Putamen (tissue), 1 donor: ENCODE data around the gene WDCP.
"Not testable (repeated sequence)": the region's sequence is repeated elsewhere in the genome, so short reads cannot be mapped to it uniquely, and the experiment has no call there.

Source experiments
- DNase-seq: peaks from one replicate; pipeline ENCODE4 v3.0.0-alpha.2; 2016; ENCODE audit warnings: low spot score

WDCP gene

DNA sequence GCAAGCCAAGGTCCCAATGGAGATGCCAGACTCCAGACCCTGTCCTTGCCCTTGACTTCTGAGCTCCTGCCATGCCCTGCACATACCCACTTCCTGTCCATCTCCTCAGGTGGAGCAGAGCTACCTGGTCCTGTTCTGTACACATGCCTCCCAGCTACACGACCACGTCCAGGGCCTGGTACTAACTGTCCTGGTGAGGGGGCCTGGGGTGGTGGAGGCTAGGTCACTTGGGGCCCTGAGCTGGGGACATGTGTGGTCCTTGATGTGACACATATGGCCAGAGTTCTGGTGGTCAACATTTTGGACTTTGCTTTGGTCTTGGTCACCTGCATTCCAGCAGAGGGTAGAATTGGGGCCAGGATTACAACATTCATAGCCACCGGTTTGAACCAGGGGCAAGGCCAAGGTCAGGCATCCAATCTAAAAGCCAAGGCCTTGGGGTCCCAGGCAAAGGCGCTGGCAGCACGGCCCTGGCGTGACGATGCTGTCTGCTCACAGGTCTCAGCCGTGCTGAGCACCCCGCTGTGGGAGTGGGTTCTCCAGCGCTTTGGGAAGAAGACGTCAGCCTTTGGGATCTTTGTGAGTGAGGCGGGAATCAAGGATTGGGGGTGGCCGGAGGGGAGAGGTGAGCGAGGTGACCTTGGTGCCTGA lies 24.7 kb downstream of the WDCP start:
- DNase-seq: no peak

- no peak for DNase-seq
Observed at GRCh38 chr2:24021122-24021998, 25.8 kb downstream of the WDCP start.

- no peak for DNase-seq
Observed at GRCh38 chr2:24020244-24020643, 26.9 kb downstream of the WDCP start.

- DNase-seq: no peak
Observed at GRCh38 chr2:24019729-24020128, 27.5 kb downstream of the WDCP start.

DNA sequence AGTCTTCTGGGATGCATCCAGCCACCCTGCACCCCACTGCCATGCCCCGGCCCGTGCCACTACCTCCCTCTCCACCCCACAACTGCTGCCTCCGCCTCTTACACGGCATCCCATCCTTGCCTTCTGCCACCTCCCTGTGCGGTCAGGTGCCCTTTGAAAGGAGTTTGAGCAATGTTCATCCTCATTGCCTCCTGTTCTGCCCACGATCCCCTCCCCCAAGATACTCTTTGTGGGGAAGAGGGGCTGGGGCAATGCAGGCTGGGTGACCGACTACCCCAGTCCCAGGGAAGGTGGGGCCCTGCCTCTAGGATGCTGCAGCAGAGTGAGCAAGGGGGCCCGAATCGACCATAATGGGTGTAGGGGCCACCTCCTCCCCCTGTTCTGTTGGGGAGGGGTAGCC lies 28.9 kb downstream of the WDCP start:
- no peak for DNase-seq

GRCh38 chr2:24017711-24018110 lies 29.5 kb downstream of the WDCP start:
- DNase-seq: no peak

- no peak for DNase-seq
Observed at GRCh38 chr2:24016853-24017703, 30.1 kb downstream of the WDCP start.

GRCh38 chr2:24016376-24016761 lies 30.8 kb downstream of the WDCP start:
- no peak for DNase-seq

GRCh38 chr2:24015562-24016375 lies 31.4 kb downstream of the WDCP start:
- DNase-seq: no peak

DNA sequence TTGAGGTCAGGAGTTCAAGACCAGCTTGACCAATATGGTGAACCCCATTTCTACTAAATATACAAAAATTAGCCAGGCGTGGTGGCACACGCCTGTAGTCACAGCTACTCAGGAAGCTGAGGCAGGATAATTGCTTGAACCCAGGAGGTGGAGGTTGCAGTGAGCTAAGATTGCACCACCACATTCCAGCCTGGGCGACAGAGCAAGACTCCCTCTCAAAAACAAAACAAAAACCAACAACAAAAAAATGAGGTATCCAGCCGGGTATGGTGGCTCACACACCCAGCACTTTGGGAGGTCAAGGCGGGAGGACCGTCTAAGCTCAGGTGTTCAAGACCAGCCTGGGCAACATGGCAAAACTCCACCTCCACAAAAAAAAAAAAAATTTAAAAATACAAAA lies 32.3 kb downstream of the WDCP start:
- not testable (repeated sequence) for DNase-seq

DNA sequence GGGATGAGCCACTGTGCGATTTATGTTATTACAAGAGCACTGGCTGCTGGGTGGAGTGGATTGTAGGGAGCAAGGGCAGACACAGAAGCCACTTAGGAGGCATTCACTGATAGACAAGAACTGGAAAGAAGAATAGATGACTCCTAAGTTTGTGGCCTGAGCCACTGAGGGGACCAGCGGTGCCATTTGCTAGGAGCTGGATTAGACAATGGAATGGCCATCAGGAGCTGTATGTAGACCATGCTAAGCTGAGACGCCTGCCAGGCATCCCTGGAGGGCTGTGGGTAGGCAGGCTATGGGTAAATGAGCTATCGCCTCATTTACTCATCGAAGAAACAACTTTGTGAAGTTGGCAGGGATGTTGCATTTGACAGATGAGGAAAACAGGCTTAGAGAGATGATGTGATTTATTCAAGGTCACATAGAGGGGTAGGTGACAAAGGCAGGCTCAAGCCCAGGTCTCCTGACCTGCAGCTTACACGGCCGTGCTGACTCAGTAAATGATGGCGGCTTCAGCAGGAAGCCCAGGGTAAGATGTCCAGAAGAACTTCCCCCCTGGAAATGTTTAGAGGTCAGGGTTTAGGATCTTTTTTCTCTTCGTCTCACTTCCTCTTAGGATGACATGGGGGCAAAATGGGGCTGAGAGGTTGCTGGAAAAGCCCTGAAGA lies 34.5 kb downstream of the WDCP start:
- no peak for DNase-seq

- no peak for DNase-seq
Observed at GRCh38 chr2:24011250-24012104, 35.7 kb downstream of the WDCP start.

DNA sequence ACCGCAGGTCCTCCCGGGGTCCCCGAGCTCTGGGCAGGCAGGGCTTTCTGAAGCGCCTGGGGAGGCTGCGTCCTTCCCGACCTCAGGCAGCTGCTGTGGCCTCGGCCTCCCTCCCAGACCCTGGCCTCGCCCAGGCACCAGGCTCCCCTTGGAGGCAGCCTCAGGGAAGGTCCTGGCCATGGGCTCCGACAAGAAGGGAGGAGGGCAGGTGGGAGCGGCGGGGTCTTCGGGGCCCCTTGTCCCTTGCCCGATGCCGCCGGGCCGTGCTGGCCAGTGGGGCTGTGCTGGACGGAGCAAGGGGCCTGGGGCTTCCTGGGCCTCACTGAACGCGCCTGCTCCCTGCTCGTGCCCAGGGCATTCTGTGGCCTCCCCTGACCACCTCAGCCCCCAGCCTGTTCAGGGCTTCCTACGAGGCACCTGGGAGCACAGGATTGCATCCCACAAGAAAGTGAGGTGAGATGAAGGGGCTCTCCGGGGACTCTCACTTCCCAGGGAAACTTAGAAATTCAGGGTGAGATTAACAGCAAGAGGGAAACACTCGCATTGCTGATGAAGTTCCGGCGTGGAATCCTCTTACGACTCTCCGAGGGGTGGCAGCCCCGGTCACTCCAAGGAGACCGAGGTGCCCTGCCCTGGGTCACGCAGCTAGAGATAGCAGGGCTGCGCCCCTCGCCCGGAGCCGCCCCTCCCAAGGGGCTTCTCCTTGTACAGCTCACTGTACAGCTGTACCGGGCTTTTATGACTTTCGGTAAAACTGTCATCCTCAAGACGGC lies 36.5 kb downstream of the WDCP start:
- no peak for DNase-seq

GRCh38 chr2:24009680-24010476 lies 37.3 kb downstream of the WDCP start, which contains the start of gene MFSD2B:
MFSD2B (plus strand) TSS chr2:24010085; CDS start chr2:24010097, 12 bp downstream.
- no peak for DNase-seq

- DNase-seq: no peak
Observed at GRCh38 chr2:24009367-24009679, 37.9 kb downstream of the WDCP start.

- no peak for DNase-seq
Observed at GRCh38 chr2:24008672-24009366, 38.4 kb downstream of the WDCP start.

GRCh38 chr2:24007693-24008092 lies 39.5 kb downstream of the WDCP start:
- no peak for DNase-seq

- DNase-seq: no peak
Observed at GRCh38 chr2:23994567-23994966, 52.6 kb downstream of the WDCP start.
